Measurements from ENCODE around the gene SFN. TPM values are rescaled to one million over a fixed set of nuclear protein-coding genes. Genes with fewer than 3 reads are reported as not detected.

The SFN gene
- total and polyA plus RNA-seq, 2 of the 4 experiments (the other 2 are of a cell fraction): 0.18 to 0.34 TPM

DNA sequence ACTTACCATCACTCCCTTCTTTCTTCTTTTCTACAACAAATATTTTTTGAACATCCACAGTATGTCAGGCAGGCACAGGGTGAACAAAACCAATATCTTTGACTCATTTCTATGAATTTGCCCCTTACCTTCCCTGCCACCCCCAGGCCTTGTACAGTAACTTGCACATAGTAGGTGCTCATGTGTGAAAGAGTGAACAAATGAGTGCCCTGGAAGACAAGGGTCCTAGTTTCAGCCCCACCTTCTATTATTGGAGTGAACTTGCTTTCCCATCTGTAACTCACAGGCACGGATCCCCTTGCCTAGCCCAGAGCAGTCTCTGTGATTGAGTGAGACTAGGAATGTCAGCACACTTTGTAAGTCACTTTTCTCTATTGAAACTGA is 23.6 kb upstream of the SFN start:
- BruUV-seq (replicated peaks): no TSS peak
- Histone ChIP-seq H4K91ac (ENCODE audit: insufficient read depth, low read depth, low read length) (no peak overlapping the region), H3K9me3 (ENCODE audit: control insufficient read depth, insufficient read depth, low read length) (no peaks in the 10 kb centered on the region), H3K27ac (ENCODE audit: insufficient read depth, low read length) (no peak overlapping the region), H3K27me3 (ENCODE audit: control insufficient read depth, insufficient read depth, low read length) (no peaks in the 10 kb centered on the region), H4K5ac (ENCODE audit: low read depth, low read length) (no peak overlapping the region), H3K23ac (ENCODE audit: low read depth, low read length) (no peak overlapping the region), H3K56ac (ENCODE audit: extremely low read depth, insufficient read depth, low read length) (no peak overlapping the region), H4K8ac (ENCODE audit: low read depth in 2 of 2, low read length in 2 of 2) (no peak overlapping the region), H2AK5ac (ENCODE audit: low read depth, low read length) (no peak overlapping the region), H3K9me1 (ENCODE audit: insufficient read depth, low read length) (0 out of 2 replicates have a peak, but pooled peaks cover 5% of the 10 kb centered on the region), H2BK5ac (ENCODE audit: low read depth, low read length, poor library complexity, severe bottlenecking) (no peak overlapping the region), H3K36me3 (ENCODE audit: control insufficient read depth, insufficient read depth, low read length) (peaks cover 42% of the 10 kb centered on the region), H2BK120ac (ENCODE audit: low read depth, low read length) (no peak overlapping the region), H3K79me1 (ENCODE audit: low read depth in 1 of 2, low read length in 2 of 2) (peaks cover 8 to 23% of the 10 kb centered on the region in 2 experiments; a peak in 3 of 4 replicates), H2BK15ac (ENCODE audit: low read depth, low read length) (no peak overlapping the region), H3K4me1 (ENCODE audit: control insufficient read depth, insufficient read depth, low read length) (no peaks in the 10 kb centered on the region), H3K4ac (ENCODE audit: low read depth, low read length) (no peak overlapping the region), H4K20me1 (ENCODE audit: insufficient read depth, low read length) (no peaks in the 10 kb centered on the region), H3K4me2 (ENCODE audit: low read depth, low read length) (no peak overlapping the region), H2AK9ac (replicated peaks; ENCODE audit: low read depth, low read length, poor library complexity) (no peak overlapping the region), H2BK20ac (ENCODE audit: low read depth, low read length) (no peak overlapping the region), H3K4me3 (ENCODE audit: insufficient read depth, low read depth, low read length) (no peak overlapping the region), H3K9ac (ENCODE audit: low read depth, low read length) (no peak overlapping the region), H3K14ac (replicated peaks; ENCODE audit: low read depth, low read length) (no peak overlapping the region), H3K18ac (ENCODE audit: low read depth, low read length) (no peak overlapping the region), H2AFZ (replicated peaks; ENCODE audit: low read length, poor library complexity) (no peak overlapping the region)
- ATAC-seq (ENCODE audit: low read depth) (no peak), DNase-seq (no peak)
- TF ChIP-seq, protein P1, sequence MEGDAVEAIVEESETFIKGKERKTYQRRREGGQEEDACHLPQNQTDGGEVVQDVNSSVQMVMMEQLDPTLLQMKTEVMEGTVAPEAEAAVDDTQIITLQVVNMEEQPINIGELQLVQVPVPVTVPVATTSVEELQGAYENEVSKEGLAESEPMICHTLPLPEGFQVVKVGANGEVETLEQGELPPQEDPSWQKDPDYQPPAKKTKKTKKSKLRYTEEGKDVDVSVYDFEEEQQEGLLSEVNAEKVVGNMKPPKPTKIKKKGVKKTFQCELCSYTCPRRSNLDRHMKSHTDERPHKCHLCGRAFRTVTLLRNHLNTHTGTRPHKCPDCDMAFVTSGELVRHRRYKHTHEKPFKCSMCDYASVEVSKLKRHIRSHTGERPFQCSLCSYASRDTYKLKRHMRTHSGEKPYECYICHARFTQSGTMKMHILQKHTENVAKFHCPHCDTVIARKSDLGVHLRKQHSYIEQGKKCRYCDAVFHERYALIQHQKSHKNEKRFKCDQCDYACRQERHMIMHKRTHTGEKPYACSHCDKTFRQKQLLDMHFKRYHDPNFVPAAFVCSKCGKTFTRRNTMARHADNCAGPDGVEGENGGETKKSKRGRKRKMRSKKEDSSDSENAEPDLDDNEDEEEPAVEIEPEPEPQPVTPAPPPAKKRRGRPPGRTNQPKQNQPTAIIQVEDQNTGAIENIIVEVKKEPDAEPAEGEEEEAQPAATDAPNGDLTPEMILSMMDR (conservative IDR thresholded peaks at IDR 0.05; ENCODE audit: low read depth, low read length): no peak
- TF ChIP-seq POLR2A (IDR thresholded peaks at IDR 0.05; ENCODE audit: low read depth, low read length): no peak
- TF ChIP-seq RCOR1 (IDR thresholded peaks at IDR 0.05; ENCODE audit: insufficient replicate concordance, low read length): no peak
- no peak for TF ChIP-seq BHLHE40 (IDR thresholded peaks at IDR 0.05; ENCODE audit: low read depth, low read length)
- TF ChIP-seq SMC3 (IDR thresholded peaks at IDR 0.05; ENCODE audit: low read depth, low read length): no peak
- TF ChIP-seq NFE2L2 (IDR thresholded peaks at IDR 0.05; ENCODE audit: low read depth, low read length): no peak
- TF ChIP-seq, protein P2, sequence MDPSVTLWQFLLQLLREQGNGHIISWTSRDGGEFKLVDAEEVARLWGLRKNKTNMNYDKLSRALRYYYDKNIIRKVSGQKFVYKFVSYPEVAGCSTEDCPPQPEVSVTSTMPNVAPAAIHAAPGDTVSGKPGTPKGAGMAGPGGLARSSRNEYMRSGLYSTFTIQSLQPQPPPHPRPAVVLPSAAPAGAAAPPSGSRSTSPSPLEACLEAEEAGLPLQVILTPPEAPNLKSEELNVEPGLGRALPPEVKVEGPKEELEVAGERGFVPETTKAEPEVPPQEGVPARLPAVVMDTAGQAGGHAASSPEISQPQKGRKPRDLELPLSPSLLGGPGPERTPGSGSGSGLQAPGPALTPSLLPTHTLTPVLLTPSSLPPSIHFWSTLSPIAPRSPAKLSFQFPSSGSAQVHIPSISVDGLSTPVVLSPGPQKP (IDR thresholded peaks at IDR 0.05; ENCODE audit: borderline replicate concordance, low read depth, low read length): no peak
- ChIA-PET CTCF (no interaction called here), POLR2A (ENCODE audit: unreplicated experiment) (no interaction called here)
- in situ Hi-C loops (cut with MboI; ENCODE audit: low sequenced_read_pairs) (no loop called here), intact Hi-C loops (cut with micrococcal nuclease) (no loop called here), dilution Hi-C loops (cut with HindIII; ENCODE audit: low sequenced_read_pairs, unreplicated experiment) (no loop called here)
- no CpG with 5 or more reads among the region's 1 CpG for WGBS, 2 experiments (ENCODE audit: extremely low coverage in 2 of 2, insufficient read length in 1 of 2)
